ENCODE data around the gene NUDT21.
A peak's percentile ranks its signal among the peaks of the same experiment; 100 is the strongest.

NUDT21 gene

GRCh38 chr16:56447286-56447685 lies 3.8 kb downstream of the NUDT21 start:
- TF ChIP-seq, protein P1, sequence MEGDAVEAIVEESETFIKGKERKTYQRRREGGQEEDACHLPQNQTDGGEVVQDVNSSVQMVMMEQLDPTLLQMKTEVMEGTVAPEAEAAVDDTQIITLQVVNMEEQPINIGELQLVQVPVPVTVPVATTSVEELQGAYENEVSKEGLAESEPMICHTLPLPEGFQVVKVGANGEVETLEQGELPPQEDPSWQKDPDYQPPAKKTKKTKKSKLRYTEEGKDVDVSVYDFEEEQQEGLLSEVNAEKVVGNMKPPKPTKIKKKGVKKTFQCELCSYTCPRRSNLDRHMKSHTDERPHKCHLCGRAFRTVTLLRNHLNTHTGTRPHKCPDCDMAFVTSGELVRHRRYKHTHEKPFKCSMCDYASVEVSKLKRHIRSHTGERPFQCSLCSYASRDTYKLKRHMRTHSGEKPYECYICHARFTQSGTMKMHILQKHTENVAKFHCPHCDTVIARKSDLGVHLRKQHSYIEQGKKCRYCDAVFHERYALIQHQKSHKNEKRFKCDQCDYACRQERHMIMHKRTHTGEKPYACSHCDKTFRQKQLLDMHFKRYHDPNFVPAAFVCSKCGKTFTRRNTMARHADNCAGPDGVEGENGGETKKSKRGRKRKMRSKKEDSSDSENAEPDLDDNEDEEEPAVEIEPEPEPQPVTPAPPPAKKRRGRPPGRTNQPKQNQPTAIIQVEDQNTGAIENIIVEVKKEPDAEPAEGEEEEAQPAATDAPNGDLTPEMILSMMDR (IDR thresholded peaks at IDR 0.05; ENCODE audit: borderline replicate concordance, insufficient read depth, low read depth, low read length): no peak

GRCh38 chr16:56438038-56438437 lies 13.1 kb downstream of the NUDT21 start:
- H3K4me3 ChIP-seq (ENCODE audit: low read depth, low read length): no peak overlapping the region
- TF ChIP-seq, protein P1 (IDR thresholded peaks at IDR 0.05; ENCODE audit: borderline replicate concordance, insufficient read depth, low read depth, low read length): no peak

More at GRCh38 chr16:56447286-56447685, 3.8 kb downstream of the NUDT21 start:
- no peak overlapping the region for H3K4me3 ChIP-seq (ENCODE audit: low read depth, low read length)

- no peak overlapping the region for H3K4me3 ChIP-seq (ENCODE audit: low read depth, low read length)
- TF ChIP-seq, protein P1 (IDR thresholded peaks at IDR 0.05; ENCODE audit: borderline replicate concordance, insufficient read depth, low read depth, low read length): no peak
Measured at GRCh38 chr16:56436258-56436657, 14.9 kb downstream of the NUDT21 start.

DNA sequence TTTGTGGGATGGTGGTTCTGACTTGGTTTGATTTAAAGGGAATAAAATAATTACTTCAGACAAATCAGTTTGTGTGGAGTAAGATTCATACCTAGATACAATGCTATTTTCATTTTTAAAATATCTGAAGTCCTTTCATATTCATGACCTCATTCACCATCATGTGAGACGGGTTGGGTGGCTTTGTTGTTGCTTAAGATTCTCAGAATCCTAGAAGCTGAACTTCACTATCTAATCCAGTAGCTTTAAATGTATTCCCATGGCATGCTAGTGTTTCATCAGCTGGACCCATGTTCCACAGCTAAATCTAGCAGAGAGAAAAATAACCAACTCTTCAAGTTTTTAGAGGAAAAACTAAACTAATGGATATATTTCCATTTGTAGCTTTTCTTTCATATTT lies 23.0 kb downstream of the NUDT21 start:
- TF ChIP-seq, protein P1 (IDR thresholded peaks at IDR 0.05; ENCODE audit: borderline replicate concordance, insufficient read depth, low read depth, low read length): no peak
- H3K4me3 ChIP-seq (ENCODE audit: low read depth, low read length): no peak overlapping the region

- TF ChIP-seq, protein P1 (IDR thresholded peaks at IDR 0.05; ENCODE audit: borderline replicate concordance, insufficient read depth, low read depth, low read length): no peak
- no peak overlapping the region for H3K4me3 ChIP-seq (ENCODE audit: low read depth, low read length)
Measured at GRCh38 chr16:56426585-56426984, 24.5 kb downstream of the NUDT21 start.

DNA sequence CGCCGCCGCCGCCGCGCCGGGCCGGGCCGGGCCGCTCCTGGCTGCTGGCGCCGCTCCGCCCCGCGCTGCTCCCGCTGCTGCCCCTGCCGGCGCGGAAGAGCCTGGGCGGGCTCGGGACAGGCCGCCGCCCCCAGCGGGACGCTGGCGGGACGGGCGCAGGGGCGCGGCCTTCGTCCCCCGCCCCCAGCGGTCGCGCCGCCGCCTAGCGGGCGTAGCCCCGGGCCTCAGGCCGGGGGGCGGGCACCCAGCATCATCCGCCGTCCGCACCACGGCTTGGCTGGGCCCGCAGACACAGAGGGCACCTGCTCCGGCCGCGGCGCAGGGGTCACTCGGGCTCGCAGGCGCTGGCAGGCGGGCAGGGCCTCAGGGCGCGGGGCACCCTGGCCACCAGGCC lies 25.7 kb downstream of the NUDT21 start, which contains the start of gene AMFR:
AMFR (minus strand) TSS at position 107 of the 394 bp plus-strand sequence. CDS start 218 bp downstream, outside the sequence.
- TF ChIP-seq, protein P1 (IDR thresholded peaks at IDR 0.05; ENCODE audit: borderline replicate concordance, insufficient read depth, low read depth, low read length): peak; percentile 42; the same call in 1 of the 2 replicates
- H3K4me3 ChIP-seq (ENCODE audit: low read depth, low read length): peak within 1 kb of the TSS; percentile 73

- TF ChIP-seq, protein P1 (IDR thresholded peaks at IDR 0.05; ENCODE audit: borderline replicate concordance, insufficient read depth, low read depth, low read length): no peak
- H3K4me3 ChIP-seq (ENCODE audit: low read depth, low read length): peak overlapping the region; percentile 73
Measured at GRCh38 chr16:56424791-56425438, 26.2 kb downstream of the NUDT21 start.

All from GM12875 (cell line).